Right ventricle myocardium superior (tissue), 1 donor: ENCODE measurements around the gene NYNRIN. TPM values are rescaled to one million over a fixed set of nuclear protein-coding genes. Genes with fewer than 3 reads are reported as not detected.

Experiments
- ATAC-seq: fragments of 200-7000 bp; cut with Tn5 transposase; one replicate; pipeline ENCODE4 v1.9.1; 2020; ENCODE audit warnings: mild to moderate bottlenecking; ENCODE audit not compliant: poor library complexity
- DNase-seq: peaks from one replicate; pipeline ENCODE4 v3.0.0-alpha.2; 2020
- intact Hi-C: fragments of 100-400 bp; cut with DNase I; formaldehyde crosslinking; loops from one replicate; pipeline ENCODE4 v1.11.2; 2022
- total RNA-seq: library from RNA; stranded (reverse); fragmentation: NEBNext Ultra II Directional; extraction: Animal tissue kit (Norgen Biotek cat#: 25700); gene quantifications from one replicate; pipeline ENCODE4 v1.2.1, GENCODE V29; 2021
- donor health status: DM: no; HTN: yes; CAD: no; lungs with severe emphysema.

NYNRIN gene
- total RNA-seq, 1 donor from 2014 or later = 8.8 TPM

GRCh38 chr14:24407608-24408325 is 9.0 kb downstream of the NYNRIN start:
- DNase-seq (no peak), ATAC-seq (no peak)
- intact Hi-C loops = no loop called here

- ATAC-seq = no peak
- intact Hi-C loops = no loop called here
- DNase-seq = no peak
Observed at GRCh38 chr14:24408764-24409163, 10.0 kb downstream of the NYNRIN start.

GRCh38 chr14:24409192-24409591 is 10.4 kb downstream of the NYNRIN start:
- DNase-seq (no peak), ATAC-seq (no peak)
- intact Hi-C loops = no loop called here

- DNase-seq (no peak), ATAC-seq (no peak)
- intact Hi-C loops = no loop called here
Observed at GRCh38 chr14:24409956-24410355, 11.2 kb downstream of the NYNRIN start.

GRCh38 chr14:24411443-24412389 is 12.9 kb downstream of the NYNRIN start:
- ATAC-seq (peak; percentile 41), DNase-seq (no peak)
- intact Hi-C loops = no loop called here

DNA sequence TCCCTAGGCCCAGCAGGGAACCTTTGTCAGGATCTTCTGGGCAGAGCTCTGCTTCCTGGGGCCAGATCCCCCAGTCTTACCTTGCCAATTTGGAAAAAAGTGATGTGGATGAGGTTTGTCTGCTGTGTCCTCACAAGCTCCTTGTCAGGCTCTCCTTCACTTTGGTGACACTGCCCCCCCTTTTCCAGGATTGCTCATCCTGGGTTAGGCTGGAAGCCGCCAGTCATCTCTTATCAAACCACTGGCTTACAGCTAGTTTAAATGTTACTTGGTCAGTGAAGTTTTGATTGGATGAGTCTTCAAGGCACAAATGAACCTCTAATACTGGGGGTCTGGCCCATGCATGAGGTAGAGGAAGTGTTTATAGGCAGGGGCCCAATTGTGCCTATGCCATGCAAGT is 15.3 kb downstream of the NYNRIN start:
- ATAC-seq (no peak), DNase-seq (no peak)
- intact Hi-C loops = no loop called here

DNA sequence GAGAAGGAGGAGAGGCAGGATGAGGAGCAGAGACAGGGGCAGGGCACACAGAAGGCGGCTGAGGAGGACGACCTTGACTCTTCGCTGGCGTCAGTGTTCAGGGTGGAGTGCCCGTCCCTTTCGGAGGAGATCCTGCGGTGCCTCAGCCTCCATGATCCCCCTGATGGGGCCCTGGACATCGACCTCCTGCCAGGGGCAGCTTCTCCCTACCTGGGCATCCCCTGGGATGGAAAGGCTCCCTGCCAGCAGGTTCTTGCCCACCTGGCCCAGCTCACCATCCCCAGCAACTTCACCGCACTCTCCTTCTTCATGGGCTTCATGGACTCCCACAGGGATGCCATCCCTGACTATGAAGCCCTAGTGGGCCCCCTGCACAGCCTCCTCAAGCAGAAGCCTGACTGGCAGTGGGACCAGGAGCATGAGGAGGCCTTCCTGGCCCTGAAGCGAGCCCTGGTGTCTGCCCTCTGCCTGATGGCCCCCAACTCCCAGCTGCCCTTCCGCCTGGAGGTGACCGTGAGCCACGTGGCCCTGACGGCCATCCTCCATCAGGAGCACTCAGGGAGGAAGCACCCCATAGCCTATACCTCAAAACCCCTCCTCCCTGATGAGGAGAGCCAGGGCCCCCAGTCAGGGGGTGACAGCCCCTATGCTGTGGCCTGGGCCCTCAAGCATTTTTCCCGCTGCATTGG is 16.1 kb downstream of the NYNRIN start:
- no peak for ATAC-seq
- intact Hi-C loops = no loop called here

DNA sequence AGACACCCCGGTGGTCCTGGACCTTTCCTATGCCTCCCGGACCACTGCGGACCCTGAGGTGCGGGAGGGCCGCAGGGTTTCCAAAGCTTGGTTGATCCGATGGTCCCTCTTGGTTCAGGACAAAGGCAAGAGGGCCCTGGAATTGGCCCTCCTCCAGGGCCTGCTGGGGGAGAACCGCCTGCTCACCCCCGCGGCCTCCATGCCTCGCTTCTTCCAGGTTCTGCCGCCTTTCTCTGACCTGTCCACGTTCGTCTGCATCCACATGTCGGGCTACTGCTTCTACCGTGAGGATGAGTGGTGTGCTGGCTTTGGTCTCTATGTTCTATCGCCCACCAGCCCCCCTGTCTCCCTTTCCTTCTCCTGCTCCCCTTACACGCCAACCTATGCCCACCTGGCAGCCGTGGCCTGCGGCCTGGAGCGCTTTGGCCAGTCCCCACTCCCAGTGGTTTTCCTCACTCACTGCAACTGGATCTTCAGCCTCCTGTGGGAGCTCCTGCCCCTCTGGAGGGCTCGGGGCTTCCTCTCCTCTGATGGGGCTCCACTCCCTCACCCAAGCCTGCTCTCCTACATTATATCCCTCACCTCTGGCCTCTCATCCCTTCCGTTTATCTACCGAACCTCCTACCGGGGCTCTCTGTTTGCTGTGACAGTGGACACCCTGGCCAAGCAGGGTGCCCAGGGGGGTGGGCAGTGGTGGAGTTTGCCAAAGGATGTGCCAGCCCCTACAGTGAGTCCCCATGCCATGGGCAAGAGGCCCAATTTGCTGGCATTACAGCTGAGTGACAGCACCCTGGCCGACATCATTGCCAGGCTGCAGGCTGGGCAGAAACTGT is 16.8 kb downstream of the NYNRIN start:
- intact Hi-C loops = no loop called here
- no peak for DNase-seq
- ATAC-seq = no peak

More for the DNA sequence above, 16.1 kb downstream of the NYNRIN start:
- DNase-seq = no peak

DNA sequence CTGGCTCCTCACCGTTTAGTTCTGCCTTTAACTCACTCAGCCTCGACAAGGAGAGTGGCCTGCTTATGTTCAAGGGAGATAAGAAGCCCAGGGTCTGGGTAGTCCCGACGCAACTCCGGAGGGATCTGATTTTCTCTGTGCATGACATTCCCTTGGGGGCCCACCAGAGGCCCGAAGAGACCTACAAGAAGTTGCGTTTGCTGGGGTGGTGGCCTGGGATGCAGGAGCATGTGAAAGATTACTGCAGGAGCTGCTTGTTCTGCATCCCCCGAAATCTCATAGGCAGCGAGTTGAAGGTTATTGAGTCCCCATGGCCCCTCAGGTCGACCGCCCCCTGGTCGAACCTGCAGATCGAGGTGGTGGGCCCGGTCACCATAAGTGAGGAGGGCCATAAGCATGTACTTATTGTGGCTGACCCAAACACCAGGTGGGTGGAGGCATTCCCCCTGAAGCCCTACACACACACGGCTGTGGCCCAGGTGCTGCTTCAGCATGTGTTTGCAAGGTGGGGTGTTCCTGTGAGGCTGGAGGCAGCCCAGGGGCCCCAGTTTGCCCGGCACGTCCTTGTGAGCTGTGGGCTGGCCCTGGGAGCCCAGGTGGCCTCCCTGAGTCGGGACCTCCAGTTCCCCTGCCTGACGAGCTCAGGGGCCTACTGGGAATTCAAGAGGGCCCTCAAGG is 17.6 kb downstream of the NYNRIN start:
- intact Hi-C loops = no loop called here
- no peak for ATAC-seq
- DNase-seq = no peak

- no peak for DNase-seq
- ATAC-seq = peak; percentile 9
- intact Hi-C loops = no loop called here
Observed at GRCh38 chr14:24416932-24417619, 18.3 kb downstream of the NYNRIN start.

DNA sequence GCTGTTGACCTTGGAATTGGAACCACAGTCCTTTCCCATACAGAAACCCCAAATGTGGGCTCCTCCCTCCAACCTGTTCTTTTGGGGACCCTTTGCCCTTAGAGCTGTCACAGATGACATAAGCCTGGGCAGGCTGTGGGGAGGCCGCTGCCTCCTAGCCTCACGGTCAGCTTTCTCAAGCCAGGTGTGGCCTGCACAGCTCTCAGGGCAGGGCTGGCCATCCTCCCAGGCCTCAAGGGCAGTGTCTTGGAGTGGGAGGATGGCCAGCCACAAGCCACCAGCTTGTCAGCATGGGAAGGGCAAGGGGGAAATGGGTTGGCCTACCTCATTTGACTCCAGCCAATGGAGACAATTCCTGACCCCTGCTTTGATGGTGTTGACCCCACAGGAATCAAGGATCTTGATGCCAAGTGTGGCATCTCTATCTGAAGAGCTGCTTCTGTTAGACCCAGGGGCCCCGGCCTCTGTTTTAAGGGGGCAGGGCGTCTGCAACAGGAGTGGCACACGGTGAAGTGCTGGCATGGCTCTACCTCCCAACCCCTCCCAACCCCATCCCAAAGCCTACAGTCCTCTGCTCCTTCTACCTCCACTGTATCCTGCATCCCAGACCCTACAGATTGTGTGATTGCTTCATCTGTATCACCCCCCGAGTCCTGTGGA is 19.2 kb downstream of the NYNRIN start:
- intact Hi-C loops = no loop called here
- DNase-seq (no peak), ATAC-seq (peak; percentile 22)

DNA sequence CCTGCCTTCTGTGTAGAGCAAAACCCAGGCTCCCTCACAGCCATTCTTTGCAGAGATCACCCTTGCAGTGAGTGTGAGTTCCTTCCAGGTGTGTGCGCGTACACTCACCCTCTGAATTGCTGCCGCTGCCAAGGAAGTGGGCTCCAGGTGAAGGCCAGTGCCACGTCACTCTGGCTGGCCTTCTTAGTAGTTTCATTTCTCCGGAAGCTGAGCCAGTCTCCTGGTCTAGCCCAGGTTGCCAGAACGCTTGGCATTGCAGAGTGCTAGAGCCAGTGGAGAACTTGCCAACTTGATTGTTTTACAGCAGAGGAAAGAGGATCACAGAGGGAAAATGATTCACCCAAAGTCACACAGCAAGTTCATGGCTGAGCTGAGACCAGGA is 19.7 kb downstream of the NYNRIN start:
- intact Hi-C loops = no loop called here
- ATAC-seq = peak; percentile 23

DNA sequence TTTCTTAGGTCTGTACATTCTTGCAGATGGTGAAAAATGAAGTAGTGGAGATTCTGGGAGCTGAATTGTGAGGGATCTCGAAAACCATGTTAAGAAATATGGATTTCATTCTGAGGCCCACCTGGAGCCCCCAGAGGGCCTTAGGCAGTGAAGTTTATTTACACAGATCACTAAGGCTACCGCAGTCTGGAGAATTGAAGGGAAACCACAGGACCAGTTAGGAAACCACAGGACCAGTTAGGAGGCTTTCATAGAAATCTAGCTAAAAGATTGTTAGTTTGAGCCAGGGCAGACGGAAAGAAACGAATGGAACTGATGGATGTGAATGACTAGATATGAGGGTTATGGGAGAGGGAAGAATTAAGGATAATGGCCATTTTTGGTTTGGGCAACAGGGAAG is 23.5 kb downstream of the NYNRIN start:
- intact Hi-C loops = no loop called here
- DNase-seq (no peak), ATAC-seq (no peak)

More for the DNA sequence above, 19.7 kb downstream of the NYNRIN start:
- DNase-seq = no peak

- no peak for ATAC-seq
- no peak for DNase-seq
- intact Hi-C loops = no loop called here
Observed at GRCh38 chr14:24422694-24423601, 24.1 kb downstream of the NYNRIN start.

- ATAC-seq (peak; percentile 12), DNase-seq (no peak)
- intact Hi-C loops = no loop called here
Observed at GRCh38 chr14:24425704-24426103, 26.9 kb downstream of the NYNRIN start.
